ENCODE data around the gene ERP44. TPM values are rescaled to one million over a fixed set of nuclear protein-coding genes. Genes with fewer than 3 reads are reported as not detected.
A peak's percentile ranks its signal among the peaks of the same experiment; 100 is the strongest.
"Not testable (repeated sequence)": the region's sequence is repeated elsewhere in the genome, so short reads cannot be mapped to it uniquely, and the experiment has no call there.

The ERP44 gene
- total RNA-seq, 3 donors from 2014 or later = 15.7 to 17.8 (median 17.7) TPM

- Histone ChIP-seq H3K36me3 (peaks cover 5% of the 10 kb centered on the region), H3K4me3 (peak overlapping the region; percentile 87 to 90 (median 89)), H3K27me3 (no peaks in the 10 kb centered on the region), H3K27ac (peak overlapping the region; percentile 91 to 92), H3K4me1 (peaks cover 3 to 30% of the 10 kb centered on the region in 2 donors), H3K9me3 (no peaks in the 10 kb centered on the region)
- peak in 1 of 2 donors; percentile 20 for DNase-seq (ENCODE audit: low spot score in 2 of 2)
- intact Hi-C loops (cut with DNase I; ENCODE audit: low total_unique reads) = no loop called here
- TF ChIP-seq CTCF (IDR thresholded peaks at IDR 0.05) (no peak), POLR2A (IDR thresholded peaks at IDR 0.05) (no peak), POLR2AphosphoS5 (IDR thresholded peaks at IDR 0.05) (no peak)
These were observed 882 bp upstream of the ERP44 start for GRCh38 chr9:100099722-100100042.

GRCh38 chr9:100098046-100098886 lies 534 bp downstream of the ERP44 start:
- H3K9me3 ChIP-seq = no peaks in the 10 kb centered on the region
- H3K27me3 ChIP-seq = no peaks in the 10 kb centered on the region
- TF ChIP-seq CTCF (IDR thresholded peaks at IDR 0.05) = no peak
- TF ChIP-seq POLR2AphosphoS5 (IDR thresholded peaks at IDR 0.05) = no peak
- no peak for TF ChIP-seq POLR2A (IDR thresholded peaks at IDR 0.05)
- intact Hi-C loops (cut with DNase I; ENCODE audit: low total_unique reads) = no loop called here
- H3K4me1 ChIP-seq = peaks cover 3 to 30% of the 10 kb centered on the region in 2 donors
- peak in 1 of 2 donors; percentile 46 for DNase-seq (ENCODE audit: low spot score in 2 of 2)
- H3K4me3 ChIP-seq = peak overlapping the region; percentile 87 to 90 (median 89)
- no peaks in the 10 kb centered on the region for H3K36me3 ChIP-seq
- H3K27ac ChIP-seq = peak overlapping the region; percentile 89 to 91

GRCh38 chr9:100096378-100096916 lies 2.4 kb downstream of the ERP44 start:
- no peak overlapping the region for H3K27ac ChIP-seq
- H3K36me3 ChIP-seq = no peaks in the 10 kb centered on the region
- intact Hi-C loops (cut with DNase I; ENCODE audit: low total_unique reads) = no loop called here
- H3K27me3 ChIP-seq = no peaks in the 10 kb centered on the region
- H3K9me3 ChIP-seq = no peaks in the 10 kb centered on the region
- H3K4me3 ChIP-seq = no peak overlapping the region
- peaks cover 3 to 30% of the 10 kb centered on the region in 2 donors for H3K4me1 ChIP-seq
- TF ChIP-seq POLR2A (IDR thresholded peaks at IDR 0.05) (no peak), CTCF (IDR thresholded peaks at IDR 0.05) (no peak)
- no peak for DNase-seq (ENCODE audit: low spot score in 2 of 2)

GRCh38 chr9:100094411-100094810 lies 4.4 kb downstream of the ERP44 start:
- peaks cover 3 to 24% of the 10 kb centered on the region in 2 donors for H3K4me1 ChIP-seq
- H3K27ac ChIP-seq; intact Hi-C loops (cut with DNase I; ENCODE audit: low total_unique reads); H3K9me3 ChIP-seq; H3K27me3 ChIP-seq; H3K36me3 ChIP-seq; DNase-seq (ENCODE audit: low spot score in 2 of 2); H3K4me3 ChIP-seq: not testable (repeated sequence)

- no peak for DNase-seq (ENCODE audit: low spot score in 2 of 2)
- H3K36me3 ChIP-seq = no peaks in the 10 kb centered on the region
- no peak overlapping the region for H3K27ac ChIP-seq
- H3K4me3 ChIP-seq = no peak overlapping the region
- H3K27me3 ChIP-seq = no peaks in the 10 kb centered on the region
- H3K4me1 ChIP-seq = peaks cover 0 to 15% of the 10 kb centered on the region in 2 donors
- intact Hi-C loops (cut with DNase I; ENCODE audit: low total_unique reads) = no loop called here
- no peaks in the 10 kb centered on the region for H3K9me3 ChIP-seq
- TF ChIP-seq POLR2AphosphoS5 (IDR thresholded peaks at IDR 0.05) = no peak
These were observed 6.7 kb downstream of the ERP44 start for GRCh38 chr9:100092066-100092465.

- Histone ChIP-seq H3K36me3 (no peaks in the 10 kb centered on the region), H3K4me3 (no peak overlapping the region), H3K9me3 (no peaks in the 10 kb centered on the region), H3K4me1 (peaks cover 0 to 11% of the 10 kb centered on the region in 2 donors), H3K27ac (no peak overlapping the region), H3K27me3 (no peaks in the 10 kb centered on the region)
- no peak for TF ChIP-seq POLR2AphosphoS5 (IDR thresholded peaks at IDR 0.05)
- no peak for TF ChIP-seq POLR2A (IDR thresholded peaks at IDR 0.05)
- no peak for TF ChIP-seq CTCF (IDR thresholded peaks at IDR 0.05)
- DNase-seq (ENCODE audit: low spot score in 2 of 2) = no peak
- intact Hi-C loops (cut with DNase I; ENCODE audit: low total_unique reads) = no loop called here
These were observed 7.2 kb downstream of the ERP44 start for GRCh38 chr9:100091650-100092049.

Measured in breast epithelium (tissue), 4 donors.